ENCODE results near the gene SNX27.

The SNX27 gene

GRCh38 chr1:151619489-151620093, 7.7 kb downstream of the SNX27 start:
- no peak for TF ChIP-seq CTCF (IDR thresholded peaks at IDR 0.05; ENCODE audit: low read depth, low read length, missing control alignments)
- peak; percentile 43 for DNase-seq
- Histone ChIP-seq H3K27ac (no peak overlapping the region), H3K27me3 (replicated peaks) (no peaks in the 10 kb centered on the region), H3K4me3 (ENCODE audit: low read depth, low read length) (no peak overlapping the region), H3K36me3 (replicated peaks) (no peaks in the 10 kb centered on the region)
- in situ Hi-C loops (cut with HindIII; ENCODE audit: low pct_ligation_motif_present, low sequenced_read_pairs) = no loop called here

- Histone ChIP-seq H3K27ac (no peak overlapping the region), H3K27me3 (replicated peaks) (no peaks in the 10 kb centered on the region), H3K36me3 (replicated peaks) (no peaks in the 10 kb centered on the region), H3K4me3 (ENCODE audit: low read depth, low read length) (no peak overlapping the region)
- no peak for TF ChIP-seq CTCF (IDR thresholded peaks at IDR 0.05; ENCODE audit: low read depth, low read length, missing control alignments)
- DNase-seq = no peak
- in situ Hi-C loops (cut with HindIII; ENCODE audit: low pct_ligation_motif_present, low sequenced_read_pairs) = no loop called here
Measured at GRCh38 chr1:151620286-151620685, 8.4 kb downstream of the SNX27 start.

- DNase-seq = no peak
- Histone ChIP-seq H3K36me3 (replicated peaks) (no peaks in the 10 kb centered on the region), H3K27me3 (replicated peaks) (no peaks in the 10 kb centered on the region), H3K27ac (no peak overlapping the region), H3K4me3 (ENCODE audit: low read depth, low read length) (no peak overlapping the region)
- in situ Hi-C loops (cut with HindIII; ENCODE audit: low pct_ligation_motif_present, low sequenced_read_pairs) = no loop called here
- no peak for TF ChIP-seq CTCF (IDR thresholded peaks at IDR 0.05; ENCODE audit: low read depth, low read length, missing control alignments)
Measured at GRCh38 chr1:151621351-151621750, 9.5 kb downstream of the SNX27 start.

GRCh38 chr1:151624783-151625182, 12.9 kb downstream of the SNX27 start:
- no peak for DNase-seq
- no peak overlapping the region for H3K27ac ChIP-seq
- in situ Hi-C loops (cut with HindIII; ENCODE audit: low pct_ligation_motif_present, low sequenced_read_pairs) = no loop called here
- no peak for TF ChIP-seq CTCF (IDR thresholded peaks at IDR 0.05; ENCODE audit: low read depth, low read length, missing control alignments)
- no peaks in the 10 kb centered on the region for H3K27me3 ChIP-seq (replicated peaks)
- H3K36me3 ChIP-seq (replicated peaks) = no peaks in the 10 kb centered on the region
- H3K4me3 ChIP-seq (ENCODE audit: low read depth, low read length) = no peak overlapping the region

GRCh38 chr1:151626740-151627334, 15.0 kb downstream of the SNX27 start:
- in situ Hi-C loops (cut with HindIII; ENCODE audit: low pct_ligation_motif_present, low sequenced_read_pairs) = no loop called here
- H3K27me3 ChIP-seq (replicated peaks) = no peaks in the 10 kb centered on the region
- H3K4me3 ChIP-seq (ENCODE audit: low read depth, low read length) = no peak overlapping the region
- no peaks in the 10 kb centered on the region for H3K36me3 ChIP-seq (replicated peaks)
- H3K27ac ChIP-seq = no peak overlapping the region
- TF ChIP-seq CTCF (IDR thresholded peaks at IDR 0.05; ENCODE audit: low read depth, low read length, missing control alignments) = no peak
- DNase-seq = no peak

- TF ChIP-seq CTCF (IDR thresholded peaks at IDR 0.05; ENCODE audit: low read depth, low read length, missing control alignments) = no peak
- in situ Hi-C loops (cut with HindIII; ENCODE audit: low pct_ligation_motif_present, low sequenced_read_pairs) = no loop called here
- DNase-seq = no peak
- no peak overlapping the region for H3K4me3 ChIP-seq (ENCODE audit: low read depth, low read length)
- H3K27me3 ChIP-seq (replicated peaks) = no peaks in the 10 kb centered on the region
- no peaks in the 10 kb centered on the region for H3K36me3 ChIP-seq (replicated peaks)
- no peak overlapping the region for H3K27ac ChIP-seq
Measured at GRCh38 chr1:151629278-151629677, 17.4 kb downstream of the SNX27 start.
